ENCODE measurements around the gene ADAM17. TPM values are rescaled to one million over a fixed set of nuclear protein-coding genes. Genes with fewer than 3 reads are reported as not detected.

Gene ADAM17
- total RNA-seq, 2 donors from 2014 or later = 49.1 to 50.4 TPM

DNA sequence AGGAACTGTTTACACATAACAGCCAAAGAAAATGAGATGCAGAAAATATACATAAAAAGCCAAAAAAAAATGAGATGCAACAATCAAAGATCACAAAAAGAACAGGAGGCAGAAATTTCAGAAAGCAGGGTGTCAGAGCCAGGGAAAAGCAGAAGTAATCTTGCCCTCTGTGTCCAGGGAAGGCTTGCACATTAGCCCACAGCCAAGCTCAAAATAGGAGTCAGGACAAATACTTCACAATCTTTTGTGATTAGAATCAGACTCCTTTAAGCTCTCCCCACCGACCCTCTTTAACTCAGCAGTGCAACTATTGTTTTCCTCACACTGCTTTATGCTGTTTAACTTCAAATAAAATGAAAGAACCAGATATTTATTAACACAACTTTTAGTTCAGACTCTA is 46.7 kb downstream of the ADAM17 start:
- Histone ChIP-seq H3K9me3 (ENCODE audit: control insufficient read depth, low read length) (no peaks in the 10 kb centered on the region), H3K36me3 (ENCODE audit: control insufficient read depth, insufficient read depth, low read length) (peaks cover 74% of the 10 kb centered on the region), H3K27me3 (ENCODE audit: control insufficient read depth, insufficient read depth, low read length, poor library complexity, severe bottlenecking) (no peaks in the 10 kb centered on the region), H3K9ac (ENCODE audit: extremely low read depth, low read length, poor library complexity, severe bottlenecking) (no peak overlapping the region), H3K4me3 (ENCODE audit: low read length) (no peak overlapping the region), H3K27ac (ENCODE audit: low read depth, low read length) (peak overlapping the region; percentile 74), H3K4me1 (ENCODE audit: control insufficient read depth, insufficient read depth, low read length) (no peaks in the 10 kb centered on the region)
- WGBS, 2 experiments (ENCODE audit: insufficient coverage in 1 of 2, insufficient read length in 1 of 2) = 69% methylated on average over 1 of the region's 1 CpG; no CpG with 5 or more reads in 1 of the 2 experiments
- Mint-ChIP-seq H3K27me3 (ENCODE audit: insufficient read depth) (no peaks in the 10 kb centered on the region), H3K4me1 (no peaks in the 10 kb centered on the region), H3K4me3 (no peak overlapping the region), H3K9me3 (no peaks in the 10 kb centered on the region), H3K36me3 (ENCODE audit: low read depth) (peaks cover 54% of the 10 kb centered on the region), H3K27ac (peak overlapping the region; percentile 13)
- TF ChIP-seq, protein P1, sequence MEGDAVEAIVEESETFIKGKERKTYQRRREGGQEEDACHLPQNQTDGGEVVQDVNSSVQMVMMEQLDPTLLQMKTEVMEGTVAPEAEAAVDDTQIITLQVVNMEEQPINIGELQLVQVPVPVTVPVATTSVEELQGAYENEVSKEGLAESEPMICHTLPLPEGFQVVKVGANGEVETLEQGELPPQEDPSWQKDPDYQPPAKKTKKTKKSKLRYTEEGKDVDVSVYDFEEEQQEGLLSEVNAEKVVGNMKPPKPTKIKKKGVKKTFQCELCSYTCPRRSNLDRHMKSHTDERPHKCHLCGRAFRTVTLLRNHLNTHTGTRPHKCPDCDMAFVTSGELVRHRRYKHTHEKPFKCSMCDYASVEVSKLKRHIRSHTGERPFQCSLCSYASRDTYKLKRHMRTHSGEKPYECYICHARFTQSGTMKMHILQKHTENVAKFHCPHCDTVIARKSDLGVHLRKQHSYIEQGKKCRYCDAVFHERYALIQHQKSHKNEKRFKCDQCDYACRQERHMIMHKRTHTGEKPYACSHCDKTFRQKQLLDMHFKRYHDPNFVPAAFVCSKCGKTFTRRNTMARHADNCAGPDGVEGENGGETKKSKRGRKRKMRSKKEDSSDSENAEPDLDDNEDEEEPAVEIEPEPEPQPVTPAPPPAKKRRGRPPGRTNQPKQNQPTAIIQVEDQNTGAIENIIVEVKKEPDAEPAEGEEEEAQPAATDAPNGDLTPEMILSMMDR (conservative IDR thresholded peaks at IDR 0.05) = no peak
- no peak for DNase-seq

DNA sequence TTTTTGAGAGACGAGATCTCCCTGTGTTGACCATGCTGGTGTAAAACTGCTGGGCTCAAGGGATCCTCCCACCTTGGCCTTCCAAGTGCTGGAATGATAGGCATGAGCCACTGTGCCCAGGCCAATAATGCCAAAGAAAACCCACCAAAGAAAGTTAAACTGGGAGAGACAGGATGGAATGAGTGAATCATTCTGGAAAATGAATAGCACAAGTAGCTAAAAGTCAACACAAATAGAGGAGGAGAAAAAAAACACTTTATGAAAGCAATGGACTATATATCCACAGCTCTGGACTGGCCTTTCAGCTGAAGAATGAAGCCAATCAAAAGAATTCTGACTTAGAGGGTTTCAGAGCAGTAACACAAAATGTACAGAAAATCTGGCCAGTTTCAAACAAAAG is 57.4 kb downstream of the ADAM17 start:
- TF ChIP-seq, protein P1 (conservative IDR thresholded peaks at IDR 0.05) = no peak
- H3K36me3 ChIP-seq (ENCODE audit: control insufficient read depth, insufficient read depth, low read length) = peaks cover 81% of the 10 kb centered on the region
- Mint-ChIP-seq H3K27me3 (ENCODE audit: insufficient read depth) (no peaks in the 10 kb centered on the region), H3K4me3 (no peak overlapping the region), H3K27ac (no peak overlapping the region), H3K4me1 (no peaks in the 10 kb centered on the region), H3K9me3 (no peaks in the 10 kb centered on the region), H3K36me3 (ENCODE audit: low read depth) (peaks cover 67% of the 10 kb centered on the region)
- no peak overlapping the region for H3K9ac ChIP-seq (ENCODE audit: extremely low read depth, low read length, poor library complexity, severe bottlenecking)
- 96 to 100% methylated on average over 1 of the region's 1 CpG for WGBS, 2 experiments (ENCODE audit: insufficient coverage in 1 of 2, insufficient read length in 1 of 2)
- H3K4me1 ChIP-seq (ENCODE audit: control insufficient read depth, insufficient read depth, low read length) = no peaks in the 10 kb centered on the region
- no peak overlapping the region for H3K27ac ChIP-seq (ENCODE audit: low read depth, low read length)
- no peaks in the 10 kb centered on the region for H3K9me3 ChIP-seq (ENCODE audit: control insufficient read depth, low read length)
- no peak for DNase-seq
- H3K4me3 ChIP-seq (ENCODE audit: low read length) = no peak overlapping the region
- H3K27me3 ChIP-seq (ENCODE audit: control insufficient read depth, insufficient read depth, low read length, poor library complexity, severe bottlenecking) = no peaks in the 10 kb centered on the region

DNA sequence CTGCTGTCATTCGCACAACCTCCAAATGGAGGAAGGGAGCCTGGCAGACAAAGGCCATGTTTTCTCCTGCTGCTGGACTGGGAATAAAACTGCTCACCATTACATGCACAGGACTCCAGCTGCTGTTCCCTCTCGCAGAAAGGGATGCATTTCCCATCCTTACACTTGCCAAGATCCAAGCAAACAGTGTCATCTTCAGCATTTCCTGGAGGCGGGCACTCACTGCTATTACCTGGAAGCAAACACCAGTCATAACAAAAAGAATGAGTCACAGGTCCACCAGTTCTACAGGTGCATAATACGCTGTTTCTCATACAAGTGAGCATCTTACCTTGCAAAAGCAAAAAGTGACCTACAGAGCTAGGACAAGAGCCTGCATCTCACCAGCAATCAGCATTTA is 58.6 kb downstream of the ADAM17 start:
- Mint-ChIP-seq H3K27ac (no peak overlapping the region), H3K36me3 (ENCODE audit: low read depth) (peaks cover 74% of the 10 kb centered on the region), H3K4me1 (no peaks in the 10 kb centered on the region), H3K4me3 (no peak overlapping the region), H3K27me3 (ENCODE audit: insufficient read depth) (no peaks in the 10 kb centered on the region), H3K9me3 (no peaks in the 10 kb centered on the region)
- H3K27me3 ChIP-seq (ENCODE audit: control insufficient read depth, insufficient read depth, low read length, poor library complexity, severe bottlenecking) = no peaks in the 10 kb centered on the region
- H3K4me1 ChIP-seq (ENCODE audit: control insufficient read depth, insufficient read depth, low read length) = no peaks in the 10 kb centered on the region
- 94 to 100% methylated on average over 2 to 4 of the region's 4 CpGs for WGBS, 2 experiments (ENCODE audit: insufficient coverage in 1 of 2, insufficient read length in 1 of 2)
- no peak for DNase-seq
- H3K27ac ChIP-seq (ENCODE audit: low read depth, low read length) = no peak overlapping the region
- no peak overlapping the region for H3K9ac ChIP-seq (ENCODE audit: extremely low read depth, low read length, poor library complexity, severe bottlenecking)
- TF ChIP-seq, protein P1 (conservative IDR thresholded peaks at IDR 0.05) = no peak
- H3K9me3 ChIP-seq (ENCODE audit: control insufficient read depth, low read length) = no peaks in the 10 kb centered on the region
- peaks cover 84% of the 10 kb centered on the region for H3K36me3 ChIP-seq (ENCODE audit: control insufficient read depth, insufficient read depth, low read length)
- no peak overlapping the region for H3K4me3 ChIP-seq (ENCODE audit: low read length)

All from endodermal cell (in vitro differentiated cells).